HG03139 (cell line): Measurements from ENCODE around the gene SLC8B1.

Experiments
- ATAC-seq: cut with Tn5 transposase; IDR thresholded peaks from one replicate; pipeline ENCODE4 v1.9.1; 2021; ENCODE audit not compliant: unreplicated experiment

The SLC8B1 gene

GRCh38 chr12:113248842-113249435 is 86.0 kb downstream of the SLC8B1 start:
- ATAC-seq = no peak
